Liver (tissue), 3 donors: ENCODE results near the gene MARK2.

ENCODE experiments used
- EGR1 ChIP-seq, 2 donors: IDR thresholded peaks; 2 replicates each; pipeline ENCODE4 v1.6.1; 2016 to 2018; ENCODE audit warnings: antibody characterized with exemption in 2 of 2, low read depth in 2 of 2
- YY1 ChIP-seq: IDR thresholded peaks from 2 replicates; pipeline ENCODE4 v1.6.1; 2016; ENCODE audit warnings: antibody characterized with exemption, mild to moderate bottlenecking
- TF ChIP-seq, protein P1 (sequence below): fragments of 150-350 bp; IDR thresholded peaks from 2 replicates; pipeline ENCODE4 v1.5.1; 2017; ENCODE audit warnings: improper control_type of control experiment, low read depth, low read length; ENCODE audit not compliant: missing input control
- TF ChIP-seq, protein P2 (sequence below): IDR thresholded peaks from 2 replicates; pipeline ENCODE4 v1.6.1; 2016; ENCODE audit warnings: antibody characterized with exemption
- donor health status: healthy.
- donor health status: healthy.

DNA sequence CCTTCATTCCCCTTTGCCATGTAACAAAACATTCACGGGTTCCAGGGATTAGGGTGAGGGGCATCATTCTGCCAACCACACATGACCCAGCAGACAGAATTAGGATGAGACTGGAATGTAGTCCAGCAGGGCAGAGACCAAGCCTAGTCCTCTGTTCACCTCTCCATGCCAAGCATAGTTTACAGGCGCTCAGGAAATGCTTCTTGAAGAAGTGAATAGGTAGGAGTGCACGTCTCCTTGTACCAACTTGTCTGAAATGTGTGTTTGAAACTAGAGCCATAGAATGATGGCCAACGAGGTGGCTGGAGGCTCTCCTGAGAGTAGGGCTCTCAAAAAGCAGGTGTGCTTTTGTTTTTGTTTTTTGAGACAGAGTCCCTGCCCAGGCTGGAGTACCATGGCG lies 17.5 kb upstream of the MARK2 start:
- TF ChIP-seq EGR1 (IDR thresholded peaks at IDR 0.05; ENCODE audit: low read depth in 2 of 2) = no peak
- TF ChIP-seq, protein P1, sequence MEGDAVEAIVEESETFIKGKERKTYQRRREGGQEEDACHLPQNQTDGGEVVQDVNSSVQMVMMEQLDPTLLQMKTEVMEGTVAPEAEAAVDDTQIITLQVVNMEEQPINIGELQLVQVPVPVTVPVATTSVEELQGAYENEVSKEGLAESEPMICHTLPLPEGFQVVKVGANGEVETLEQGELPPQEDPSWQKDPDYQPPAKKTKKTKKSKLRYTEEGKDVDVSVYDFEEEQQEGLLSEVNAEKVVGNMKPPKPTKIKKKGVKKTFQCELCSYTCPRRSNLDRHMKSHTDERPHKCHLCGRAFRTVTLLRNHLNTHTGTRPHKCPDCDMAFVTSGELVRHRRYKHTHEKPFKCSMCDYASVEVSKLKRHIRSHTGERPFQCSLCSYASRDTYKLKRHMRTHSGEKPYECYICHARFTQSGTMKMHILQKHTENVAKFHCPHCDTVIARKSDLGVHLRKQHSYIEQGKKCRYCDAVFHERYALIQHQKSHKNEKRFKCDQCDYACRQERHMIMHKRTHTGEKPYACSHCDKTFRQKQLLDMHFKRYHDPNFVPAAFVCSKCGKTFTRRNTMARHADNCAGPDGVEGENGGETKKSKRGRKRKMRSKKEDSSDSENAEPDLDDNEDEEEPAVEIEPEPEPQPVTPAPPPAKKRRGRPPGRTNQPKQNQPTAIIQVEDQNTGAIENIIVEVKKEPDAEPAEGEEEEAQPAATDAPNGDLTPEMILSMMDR = no peak
- no peak for TF ChIP-seq YY1
- TF ChIP-seq, protein P2, sequence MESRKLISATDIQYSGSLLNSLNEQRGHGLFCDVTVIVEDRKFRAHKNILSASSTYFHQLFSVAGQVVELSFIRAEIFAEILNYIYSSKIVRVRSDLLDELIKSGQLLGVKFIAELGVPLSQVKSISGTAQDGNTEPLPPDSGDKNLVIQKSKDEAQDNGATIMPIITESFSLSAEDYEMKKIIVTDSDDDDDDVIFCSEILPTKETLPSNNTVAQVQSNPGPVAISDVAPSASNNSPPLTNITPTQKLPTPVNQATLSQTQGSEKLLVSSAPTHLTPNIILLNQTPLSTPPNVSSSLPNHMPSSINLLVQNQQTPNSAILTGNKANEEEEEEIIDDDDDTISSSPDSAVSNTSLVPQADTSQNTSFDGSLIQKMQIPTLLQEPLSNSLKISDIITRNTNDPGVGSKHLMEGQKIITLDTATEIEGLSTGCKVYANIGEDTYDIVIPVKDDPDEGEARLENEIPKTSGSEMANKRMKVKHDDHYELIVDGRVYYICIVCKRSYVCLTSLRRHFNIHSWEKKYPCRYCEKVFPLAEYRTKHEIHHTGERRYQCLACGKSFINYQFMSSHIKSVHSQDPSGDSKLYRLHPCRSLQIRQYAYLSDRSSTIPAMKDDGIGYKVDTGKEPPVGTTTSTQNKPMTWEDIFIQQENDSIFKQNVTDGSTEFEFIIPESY = no peak
